Measurements from ENCODE around the gene CCNA2.

CCNA2 gene

DNA sequence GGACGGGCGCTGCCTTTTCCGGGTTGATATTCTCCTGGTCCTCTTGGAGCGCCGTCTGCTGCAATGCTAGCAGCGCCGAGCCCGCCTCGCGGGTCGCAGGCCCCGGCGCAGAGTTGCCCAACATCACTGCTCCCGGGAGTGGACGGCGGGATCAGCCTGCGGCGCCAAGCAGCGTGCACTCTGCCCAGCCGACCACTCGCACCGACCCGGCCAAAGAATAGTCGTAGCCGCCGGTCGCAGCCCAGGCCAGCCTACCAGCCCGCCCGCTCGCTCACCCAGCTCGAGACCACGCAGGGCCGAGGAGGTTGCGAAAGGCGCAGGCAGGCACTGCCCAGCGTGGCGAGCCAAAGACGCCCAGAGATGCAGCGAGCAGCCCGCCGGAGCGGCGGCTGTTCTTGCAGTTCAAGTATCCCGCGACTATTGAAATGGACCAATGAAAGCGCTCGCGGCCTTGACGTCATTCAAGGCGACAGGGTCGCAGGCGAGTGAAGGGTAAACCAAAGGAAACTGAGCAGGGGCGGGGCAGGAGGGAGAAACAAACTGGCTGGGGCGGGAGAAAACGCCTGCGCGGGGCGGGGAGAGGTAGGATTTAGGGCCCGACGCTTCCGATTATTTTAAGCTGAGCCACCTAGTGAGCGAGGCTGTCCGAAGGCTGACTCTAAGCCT lies at the start of gene CCNA2:
Gene CCNA2, minus strand, starts transcription at position 379 of the 666 bp plus-strand sequence. Its CDS starts 255 bp downstream, at position 124.
- H3K9me3 Mint-ChIP-seq: no peaks in the 10 kb centered on the region
- peaks cover 40% of the 10 kb centered on the region for H3K36me3 Mint-ChIP-seq (ENCODE audit: low read depth)
- peak within 1 kb of the TSS; percentile 98 for H3K4me3 Mint-ChIP-seq
- peak; percentile 95 for DNase-seq (ENCODE audit: low spot score)
- H3K4me1 Mint-ChIP-seq (ENCODE audit: low read depth): peaks cover 26% of the 10 kb centered on the region
- H3K27me3 Mint-ChIP-seq (ENCODE audit: low read depth): no peaks in the 10 kb centered on the region
- peak within 1 kb of the TSS; percentile 98 for H3K27ac Mint-ChIP-seq

- peaks cover 22% of the 10 kb centered on the region for H3K36me3 Mint-ChIP-seq (ENCODE audit: low read depth)
- DNase-seq (ENCODE audit: low spot score): peak; percentile 93
- H3K27ac Mint-ChIP-seq: peak within 1 kb of the TSS; percentile 94
- no peaks in the 10 kb centered on the region for H3K9me3 Mint-ChIP-seq
- H3K27me3 Mint-ChIP-seq (ENCODE audit: low read depth): peaks cover 29% of the 10 kb centered on the region
- H3K4me3 Mint-ChIP-seq: peak within 1 kb of the TSS; percentile 98
- H3K4me1 Mint-ChIP-seq (ENCODE audit: low read depth): peaks cover 13% of the 10 kb centered on the region
These were observed 46.4 kb upstream of the CCNA2 start, which contains the start of gene BBS7 for GRCh38 chr4:121869841-121870822. TSS of gene BBS7 (minus strand) at chr4:121870474. CDS start at chr4:121870313, 161 bp downstream.

- Mint-ChIP-seq H3K4me1 (ENCODE audit: low read depth) (peaks cover 2% of the 10 kb centered on the region), H3K27me3 (ENCODE audit: low read depth) (no peaks in the 10 kb centered on the region), H3K4me3 (no peak overlapping the region), H3K36me3 (ENCODE audit: low read depth) (peaks cover 22% of the 10 kb centered on the region), H3K27ac (no peak overlapping the region), H3K9me3 (no peaks in the 10 kb centered on the region)
- DNase-seq (ENCODE audit: low spot score): no peak
These were observed 40.1 kb upstream of the CCNA2 start for GRCh38 chr4:121863799-121864198.

- no peak for DNase-seq (ENCODE audit: low spot score)
- Mint-ChIP-seq H3K4me3 (no peak overlapping the region), H3K9me3 (no peaks in the 10 kb centered on the region), H3K27ac (no peak overlapping the region), H3K4me1 (ENCODE audit: low read depth) (no peaks in the 10 kb centered on the region), H3K27me3 (ENCODE audit: low read depth) (no peaks in the 10 kb centered on the region), H3K36me3 (ENCODE audit: low read depth) (peaks cover 8% of the 10 kb centered on the region)
These were observed 37.7 kb upstream of the CCNA2 start for GRCh38 chr4:121861426-121861825.

GRCh38 chr4:121860121-121860520 lies 36.4 kb upstream of the CCNA2 start:
- H3K27ac Mint-ChIP-seq: no peak overlapping the region
- no peak overlapping the region for H3K4me3 Mint-ChIP-seq
- no peak for DNase-seq (ENCODE audit: low spot score)
- no peaks in the 10 kb centered on the region for H3K4me1 Mint-ChIP-seq (ENCODE audit: low read depth)
- no peaks in the 10 kb centered on the region for H3K27me3 Mint-ChIP-seq (ENCODE audit: low read depth)
- H3K36me3 Mint-ChIP-seq (ENCODE audit: low read depth): no peaks in the 10 kb centered on the region
- H3K9me3 Mint-ChIP-seq: no peaks in the 10 kb centered on the region

DNA sequence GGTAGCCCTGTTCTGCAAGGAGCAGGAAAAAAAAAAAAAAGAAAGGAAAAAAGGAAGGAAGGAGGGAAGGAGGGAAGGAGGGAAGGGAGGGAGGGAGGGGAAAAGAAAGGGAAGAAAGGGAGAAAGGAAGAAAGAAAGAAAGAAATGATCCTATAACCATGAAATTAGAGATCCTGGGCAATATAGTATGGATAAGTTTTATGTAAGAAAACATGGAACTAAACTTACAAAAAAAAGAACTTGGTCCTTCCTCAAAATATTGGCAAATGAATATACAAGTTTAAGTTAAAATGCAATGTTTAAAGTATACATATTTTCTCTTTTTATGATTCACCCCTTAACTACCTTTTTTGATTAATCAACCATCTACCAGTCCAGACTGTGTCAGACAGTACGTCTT lies 27.7 kb upstream of the CCNA2 start:
- Mint-ChIP-seq H3K27me3 (ENCODE audit: low read depth) (no peaks in the 10 kb centered on the region), H3K9me3 (no peaks in the 10 kb centered on the region), H3K4me1 (ENCODE audit: low read depth) (no peaks in the 10 kb centered on the region), H3K27ac (no peak overlapping the region), H3K4me3 (no peak overlapping the region), H3K36me3 (ENCODE audit: low read depth) (peaks cover 11% of the 10 kb centered on the region)
- DNase-seq (ENCODE audit: low spot score): no peak

DNA sequence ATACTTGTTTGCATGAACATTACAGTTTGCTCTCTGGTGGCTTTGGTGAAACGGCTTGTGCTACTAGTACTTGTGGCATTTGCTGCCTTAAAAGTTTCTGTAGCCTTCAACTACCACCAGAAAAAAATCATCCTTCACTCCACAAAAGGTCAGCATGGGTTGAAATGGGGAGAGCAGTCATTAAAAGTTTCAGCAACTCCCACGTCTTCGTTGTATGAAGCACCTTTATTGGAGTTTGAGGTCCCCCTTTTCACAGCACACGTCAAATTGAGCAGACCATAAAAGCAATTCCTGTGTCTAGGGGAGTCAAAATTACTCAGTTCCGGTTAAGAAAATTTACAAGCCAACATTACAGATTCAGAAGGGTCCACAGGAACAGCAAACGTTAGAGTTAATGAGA lies 23.0 kb upstream of the CCNA2 start:
- Mint-ChIP-seq H3K27ac (no peak overlapping the region), H3K9me3 (no peaks in the 10 kb centered on the region), H3K4me1 (ENCODE audit: low read depth) (no peaks in the 10 kb centered on the region), H3K4me3 (no peak overlapping the region), H3K36me3 (ENCODE audit: low read depth) (peaks cover 14% of the 10 kb centered on the region), H3K27me3 (ENCODE audit: low read depth) (no peaks in the 10 kb centered on the region)
- DNase-seq (ENCODE audit: low spot score): no peak

- no peak overlapping the region for H3K27ac Mint-ChIP-seq
- DNase-seq (ENCODE audit: low spot score): no peak
- no peaks in the 10 kb centered on the region for H3K9me3 Mint-ChIP-seq
- H3K27me3 Mint-ChIP-seq (ENCODE audit: low read depth): no peaks in the 10 kb centered on the region
- H3K4me3 Mint-ChIP-seq: no peak overlapping the region
- H3K36me3 Mint-ChIP-seq (ENCODE audit: low read depth): peaks cover 22% of the 10 kb centered on the region
- no peaks in the 10 kb centered on the region for H3K4me1 Mint-ChIP-seq (ENCODE audit: low read depth)
These were observed 19.2 kb upstream of the CCNA2 start for GRCh38 chr4:121842862-121843261.

DNA sequence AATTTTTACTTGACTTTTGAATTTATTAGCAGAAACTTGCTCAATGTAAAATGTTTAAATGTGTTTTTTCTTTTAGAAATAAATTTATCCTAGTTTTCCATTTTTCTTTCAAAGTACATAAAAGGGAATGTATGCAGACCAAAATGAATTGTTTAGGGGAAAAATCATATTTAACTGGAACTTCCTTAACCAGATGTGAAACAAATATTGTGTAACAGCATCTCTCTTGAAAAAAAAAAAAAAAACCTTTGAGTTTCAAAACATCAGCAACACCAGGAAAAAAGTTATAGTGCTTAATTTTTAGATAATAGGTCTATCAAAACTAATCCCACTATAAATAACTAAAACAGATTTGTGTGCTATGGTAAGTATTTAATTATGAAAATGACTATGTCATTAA lies 14.5 kb upstream of the CCNA2 start:
- H3K9me3 Mint-ChIP-seq: no peaks in the 10 kb centered on the region

GRCh38 chr4:121829511-121829910 lies 5.8 kb upstream of the CCNA2 start:
- Mint-ChIP-seq H3K4me1 (ENCODE audit: low read depth) (peaks cover 2% of the 10 kb centered on the region), H3K27ac (no peak overlapping the region), H3K27me3 (ENCODE audit: low read depth) (no peaks in the 10 kb centered on the region), H3K9me3 (no peaks in the 10 kb centered on the region), H3K4me3 (no peak overlapping the region), H3K36me3 (ENCODE audit: low read depth) (peaks cover 2% of the 10 kb centered on the region)
- DNase-seq (ENCODE audit: low spot score): no peak

More for the DNA sequence above, 14.5 kb upstream of the CCNA2 start:
- H3K4me1 Mint-ChIP-seq (ENCODE audit: low read depth): no peaks in the 10 kb centered on the region
- no peaks in the 10 kb centered on the region for H3K27me3 Mint-ChIP-seq (ENCODE audit: low read depth)
- no peak for DNase-seq (ENCODE audit: low spot score)
- peaks cover 13% of the 10 kb centered on the region for H3K36me3 Mint-ChIP-seq (ENCODE audit: low read depth)
- no peak overlapping the region for H3K4me3 Mint-ChIP-seq
- no peak overlapping the region for H3K27ac Mint-ChIP-seq

- no peak overlapping the region for H3K27ac Mint-ChIP-seq
- peaks cover 2% of the 10 kb centered on the region for H3K4me1 Mint-ChIP-seq (ENCODE audit: low read depth)
- no peak overlapping the region for H3K4me3 Mint-ChIP-seq
- peaks cover 6% of the 10 kb centered on the region for H3K36me3 Mint-ChIP-seq (ENCODE audit: low read depth)
- no peaks in the 10 kb centered on the region for H3K27me3 Mint-ChIP-seq (ENCODE audit: low read depth)
- no peaks in the 10 kb centered on the region for H3K9me3 Mint-ChIP-seq
- no peak for DNase-seq (ENCODE audit: low spot score)
These were observed 4.2 kb upstream of the CCNA2 start for GRCh38 chr4:121827853-121828252.

GRCh38 chr4:121824950-121825349 lies 1.3 kb upstream of the CCNA2 start:
- H3K4me3 Mint-ChIP-seq: peak overlapping the region; percentile 32
- DNase-seq (ENCODE audit: low spot score): no peak
- peaks cover 17% of the 10 kb centered on the region for H3K4me1 Mint-ChIP-seq (ENCODE audit: low read depth)
- no peak overlapping the region for H3K27ac Mint-ChIP-seq
- H3K27me3 Mint-ChIP-seq (ENCODE audit: low read depth): no peaks in the 10 kb centered on the region
- no peaks in the 10 kb centered on the region for H3K9me3 Mint-ChIP-seq
- peaks cover 30% of the 10 kb centered on the region for H3K36me3 Mint-ChIP-seq (ENCODE audit: low read depth)

DNA sequence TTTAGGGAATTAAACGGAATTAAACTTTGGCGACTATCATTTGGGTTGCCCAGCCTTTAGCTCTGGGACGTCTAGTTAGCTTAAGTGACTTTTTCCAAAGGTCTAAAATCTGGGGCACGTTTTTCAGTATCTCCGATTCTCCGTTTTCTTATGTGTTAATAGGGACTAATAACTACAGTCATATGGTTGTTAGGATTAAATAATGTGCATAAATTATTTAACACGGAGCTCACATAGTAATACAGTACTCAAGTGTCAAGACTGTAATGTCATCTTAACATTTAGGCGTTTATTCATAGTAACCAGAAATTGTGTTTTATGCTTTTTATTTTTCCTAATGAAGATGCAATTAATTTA lies 466 bp upstream of the CCNA2 start:
- H3K27me3 Mint-ChIP-seq (ENCODE audit: low read depth): no peaks in the 10 kb centered on the region
- no peaks in the 10 kb centered on the region for H3K9me3 Mint-ChIP-seq
- peaks cover 22% of the 10 kb centered on the region for H3K4me1 Mint-ChIP-seq (ENCODE audit: low read depth)
- H3K27ac Mint-ChIP-seq: peak overlapping the region; percentile 98
- H3K36me3 Mint-ChIP-seq (ENCODE audit: low read depth): peaks cover 36% of the 10 kb centered on the region
- no peak for DNase-seq (ENCODE audit: low spot score)
- H3K4me3 Mint-ChIP-seq: peak overlapping the region; percentile 98

- DNase-seq (ENCODE audit: low spot score): peak; percentile 28
- H3K36me3 Mint-ChIP-seq (ENCODE audit: low read depth): peaks cover 46% of the 10 kb centered on the region
- H3K9me3 Mint-ChIP-seq: no peaks in the 10 kb centered on the region
- peaks cover 31% of the 10 kb centered on the region for H3K4me1 Mint-ChIP-seq (ENCODE audit: low read depth)
- peak overlapping the region; percentile 98 for H3K27ac Mint-ChIP-seq
- H3K27me3 Mint-ChIP-seq (ENCODE audit: low read depth): no peaks in the 10 kb centered on the region
- H3K4me3 Mint-ChIP-seq: peak overlapping the region; percentile 98
These were observed 733 bp downstream of the CCNA2 start for GRCh38 chr4:121822796-121823504.
